GM04504 (cell line): Measurements from ENCODE around the gene FAU.
A peak's percentile ranks its signal among the peaks of the same experiment; 100 is the strongest.

Experiments used
- DNase-seq: peaks from one replicate; pipeline ENCODE4 v3.0.0-alpha.2; 2012; ENCODE audit warnings: low read depth

FAU gene

GRCh38 chr11:65135633-65136145 is 13.8 kb upstream of the FAU start:
- no peak for DNase-seq

DNA sequence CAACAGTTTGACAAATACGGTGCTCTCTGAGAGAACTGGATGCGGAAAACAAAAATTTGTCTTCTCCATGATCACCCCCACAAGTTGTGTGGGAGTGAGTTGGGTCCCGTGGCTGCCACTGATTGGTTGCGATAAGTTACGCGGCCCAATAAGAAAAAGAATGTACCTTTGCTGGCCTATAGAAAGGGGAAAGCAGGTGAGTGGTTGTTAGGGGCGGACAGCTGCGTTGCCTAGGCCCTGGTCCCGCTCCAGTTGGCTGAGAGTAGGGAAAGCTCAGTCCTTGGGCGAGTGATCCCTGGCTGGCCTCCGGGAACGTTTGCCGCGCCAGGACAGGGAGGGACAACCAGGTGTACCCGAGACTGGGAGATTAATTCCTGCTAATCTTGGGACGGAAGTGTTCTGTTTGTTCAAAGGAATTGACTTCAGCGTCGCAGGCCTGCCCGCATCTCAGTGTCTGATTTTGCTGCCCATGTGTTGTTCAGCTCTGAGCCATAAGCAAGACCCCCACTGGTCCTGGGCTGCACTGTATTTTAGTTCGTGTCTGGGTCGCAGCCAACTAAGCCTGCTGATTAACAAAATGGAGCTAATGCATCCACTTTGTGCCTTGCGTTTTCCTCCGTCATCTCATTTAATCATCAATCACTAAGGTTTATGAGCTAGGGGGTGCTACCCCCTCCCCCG is 13.2 kb upstream of the FAU start:
- DNase-seq, result peak; percentile 91

- peak; percentile 74 for DNase-seq
These were observed 12.5 kb upstream of the FAU start, which contains the start of gene SYVN1 for GRCh38 chr11:65134240-65134951. Gene SYVN1, minus strand, starts transcription at chr11:65134519. Its CDS starts 918 bp downstream, at chr11:65133601.

- no peak for DNase-seq
These were observed 11.8 kb upstream of the FAU start for GRCh38 chr11:65133724-65134123.

DNA sequence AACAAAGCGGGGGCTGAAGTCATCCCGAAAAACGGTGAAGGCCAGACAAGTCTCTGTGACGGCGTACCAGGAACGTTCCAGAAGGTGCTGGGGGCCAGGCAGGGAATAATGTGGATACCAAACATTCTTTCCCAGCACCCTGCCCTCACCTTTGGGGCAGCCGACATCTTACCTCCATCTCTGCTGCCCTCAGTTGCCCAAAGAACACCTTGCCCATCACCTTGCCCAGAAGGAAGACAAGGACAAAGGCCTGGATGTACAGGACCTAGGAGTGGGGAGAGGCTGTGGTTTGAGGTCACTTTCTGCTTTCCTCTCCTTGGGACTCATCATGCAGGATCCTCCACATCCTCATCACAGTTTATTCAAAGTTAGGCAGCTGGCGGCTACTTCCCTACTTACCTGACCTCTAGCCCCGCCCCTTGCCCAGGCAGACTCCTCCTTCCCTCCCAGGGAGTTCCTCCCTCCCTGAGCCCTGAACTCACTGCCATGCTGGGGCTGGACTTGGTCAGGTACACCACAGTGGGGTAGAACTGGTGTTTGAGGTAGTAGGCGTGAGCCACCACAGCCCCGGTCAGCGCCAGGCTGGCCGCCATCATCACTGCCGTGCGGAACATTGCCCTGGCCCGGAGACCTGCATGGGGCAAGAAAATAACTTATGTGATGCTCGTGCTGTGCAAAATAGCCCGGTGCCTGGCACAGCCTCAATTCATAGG is 11.2 kb upstream of the FAU start:
- DNase-seq, result no peak

- no peak for DNase-seq
These were observed 10.5 kb upstream of the FAU start for GRCh38 chr11:65132238-65132987.

- no peak for DNase-seq
These were observed 9.9 kb upstream of the FAU start for GRCh38 chr11:65131895-65132237.

DNA sequence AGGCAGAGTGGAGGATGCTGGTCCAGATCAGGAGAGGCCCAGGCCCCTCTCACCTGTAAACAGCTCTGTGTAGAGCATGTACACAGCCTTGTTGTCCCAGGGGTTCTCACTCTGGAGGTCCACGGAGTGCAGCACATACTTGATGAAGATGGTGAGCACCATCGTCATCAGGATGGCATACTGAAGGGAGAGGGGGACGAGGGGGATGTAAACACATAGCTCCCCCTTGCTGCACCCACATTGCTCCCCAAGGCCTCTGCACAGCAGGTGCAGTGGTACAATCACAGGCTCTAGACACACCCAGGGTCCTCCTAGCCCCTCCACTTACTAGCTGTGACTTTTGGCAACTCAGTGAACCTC is 9.5 kb upstream of the FAU start:
- no peak for DNase-seq

DNA sequence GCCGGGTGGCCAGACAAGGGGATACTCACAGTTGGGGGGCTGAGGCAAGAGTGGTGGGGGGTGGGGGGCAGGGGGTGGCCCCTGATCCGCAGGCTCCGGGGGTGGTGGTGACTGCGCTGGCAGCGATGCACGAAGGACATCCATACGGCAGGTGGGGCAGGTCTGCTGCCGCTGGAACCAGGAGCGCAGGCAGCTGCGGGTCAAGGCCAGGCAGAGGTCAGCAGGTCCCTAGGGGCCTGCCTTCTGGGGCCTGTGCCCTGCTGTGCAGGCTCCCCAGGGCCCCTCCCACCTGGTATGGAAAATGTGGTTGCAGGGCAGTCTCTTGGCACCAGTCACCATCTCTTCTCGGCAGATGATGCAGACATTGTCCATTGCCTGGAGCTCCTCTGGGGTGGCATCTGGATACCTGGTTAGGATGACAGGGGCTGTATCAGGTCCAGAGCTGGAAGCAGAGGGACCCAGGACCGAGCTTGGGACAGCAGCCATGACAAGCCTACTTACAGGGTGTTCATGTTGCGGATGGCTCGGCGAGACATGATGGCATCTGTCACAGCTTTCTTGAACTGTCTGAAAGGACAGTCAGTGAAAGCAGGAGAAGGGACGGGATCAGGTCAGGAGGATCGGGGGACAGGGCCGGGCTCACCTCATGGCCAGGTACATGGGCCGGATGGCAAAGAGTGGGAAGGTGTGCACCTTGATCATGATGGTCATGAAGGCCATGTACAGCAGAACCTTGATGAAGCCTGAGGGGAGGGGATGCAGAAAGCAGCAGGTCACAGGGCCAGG is 8.9 kb upstream of the FAU start:
- no peak for DNase-seq

DNA sequence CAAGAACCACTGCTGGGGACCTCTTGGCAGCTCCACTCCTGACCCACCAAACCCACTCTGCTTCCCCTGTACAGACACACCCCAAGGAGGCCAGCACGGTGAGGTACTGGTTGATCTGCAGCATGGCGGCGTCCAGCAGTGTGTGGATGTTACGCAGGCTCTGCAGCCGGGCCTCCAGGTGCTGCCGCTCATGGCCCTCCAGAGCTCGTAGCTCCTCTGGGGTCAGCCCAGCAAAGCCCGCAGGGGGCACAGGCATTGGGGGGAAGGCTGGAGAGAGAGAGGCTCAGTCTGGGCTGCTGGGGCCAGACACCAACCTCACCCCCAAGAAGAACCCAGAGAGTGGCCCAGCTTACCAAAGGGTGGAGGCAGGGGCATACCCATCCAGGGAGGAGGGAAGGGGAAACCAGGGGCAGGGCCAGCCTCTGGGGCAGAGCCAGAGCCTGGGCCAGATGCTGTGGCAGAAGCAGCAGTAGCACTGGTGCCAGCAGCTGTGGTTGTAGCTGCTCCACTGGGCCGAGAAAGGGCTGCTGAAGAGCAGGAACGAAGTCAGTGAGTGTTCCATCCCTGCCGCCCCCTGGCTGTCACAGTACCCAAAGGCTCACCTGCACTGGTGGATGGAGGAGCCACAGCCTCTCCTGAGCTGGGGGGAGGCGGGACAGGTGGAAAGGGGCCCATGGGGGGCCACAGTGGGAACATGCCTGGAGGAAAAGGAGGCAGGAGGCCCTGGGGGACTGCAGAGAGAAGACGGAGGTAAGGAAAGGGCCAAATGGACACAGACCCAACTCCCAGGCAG is 7.9 kb upstream of the FAU start:
- DNase-seq, result no peak

DNA sequence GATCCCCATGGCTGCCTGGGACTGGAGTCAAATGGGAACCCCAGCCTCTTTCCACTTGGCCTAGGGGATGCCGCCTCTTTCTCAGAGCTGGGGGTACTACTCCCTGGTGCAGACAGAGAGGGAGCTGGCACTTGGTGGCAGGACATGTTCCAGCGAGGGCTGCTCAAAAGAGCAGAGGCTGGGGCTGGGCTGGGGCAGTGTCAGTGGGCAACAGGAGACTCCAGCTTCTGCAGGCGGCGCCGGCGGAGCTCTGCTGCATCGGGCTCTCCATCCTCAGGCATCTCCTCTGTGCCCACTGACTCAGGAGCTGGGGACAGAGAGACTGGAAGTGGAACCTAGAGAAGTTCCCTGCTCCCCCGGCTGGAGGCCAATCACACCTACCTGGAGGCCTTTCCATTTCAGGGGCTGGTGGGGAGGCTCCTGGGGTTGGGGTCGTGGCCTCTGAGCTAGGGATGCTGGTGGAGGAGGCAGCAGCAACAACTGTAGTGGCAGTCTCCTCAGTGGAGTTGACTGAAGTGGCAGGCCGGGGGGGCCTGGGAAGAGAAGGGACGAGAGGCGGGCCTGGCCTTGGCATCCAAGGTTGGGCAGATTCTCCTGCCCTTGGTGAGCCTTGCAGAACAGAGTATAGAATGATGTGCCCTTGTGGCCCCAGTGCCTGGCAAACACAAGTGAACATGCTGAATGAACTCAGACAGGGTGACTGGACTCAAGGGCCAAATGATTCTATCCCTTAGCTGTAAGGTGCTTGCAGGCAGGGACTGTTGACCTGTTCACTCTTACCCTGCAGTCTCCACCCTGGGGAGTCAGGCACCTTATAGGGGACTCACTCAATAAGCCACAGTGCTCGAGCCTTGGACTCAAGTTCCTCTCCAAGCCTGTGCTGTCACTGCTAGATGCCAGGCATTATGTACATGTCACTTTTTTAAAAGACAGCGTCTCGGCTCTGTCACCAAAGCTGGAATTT is 6.5 kb upstream of the FAU start:
- no peak for DNase-seq

- DNase-seq, result no peak
These were observed 5.7 kb upstream of the FAU start for GRCh38 chr11:65127473-65128181.

GRCh38 chr11:65126624-65127274 is 4.8 kb upstream of the FAU start:
- no peak for DNase-seq

DNA sequence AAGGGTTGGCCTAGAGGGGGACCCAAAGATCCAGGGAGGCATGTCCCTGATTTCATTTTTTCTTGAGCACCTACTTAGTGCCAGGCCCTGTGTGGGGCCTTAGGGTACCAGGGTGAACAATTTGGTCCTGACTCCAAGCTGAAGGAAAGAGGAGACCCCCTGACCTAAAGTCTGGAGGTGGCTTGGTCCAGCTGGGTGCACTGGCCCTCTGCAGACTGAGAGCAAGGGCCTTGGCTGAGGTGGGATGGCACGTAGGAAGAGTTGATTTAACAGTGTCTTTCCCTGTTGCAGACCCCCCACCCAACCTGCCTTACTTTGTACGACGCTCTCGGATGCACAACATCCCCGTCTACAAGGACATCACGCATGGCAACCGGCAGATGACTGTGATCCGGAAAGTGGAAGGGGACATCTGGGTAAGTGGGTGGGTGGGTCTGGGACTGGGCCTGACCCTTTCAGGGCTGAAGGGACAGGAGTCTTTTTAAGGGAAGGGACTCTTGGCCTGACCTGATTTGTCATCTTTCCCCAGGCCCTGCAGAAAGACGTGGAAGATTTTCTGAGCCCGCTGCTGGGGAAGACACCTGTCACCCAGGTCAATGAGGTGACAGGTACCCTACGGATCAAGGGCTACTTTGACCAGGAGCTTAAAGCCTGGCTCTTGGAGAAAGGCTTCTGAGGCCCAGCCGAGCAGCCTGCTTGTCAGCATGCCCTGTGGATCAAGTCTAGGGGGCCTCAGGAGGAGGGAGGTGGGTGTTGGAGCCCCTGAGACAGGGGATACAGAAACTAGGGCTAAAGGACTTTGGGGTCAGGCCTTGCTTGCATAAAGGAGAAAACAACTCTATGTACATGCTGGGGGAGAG is 3.5 kb upstream of the FAU start:
- DNase-seq, result no peak

GRCh38 chr11:65124480-65125196 is 2.7 kb upstream of the FAU start:
- no peak for DNase-seq

DNA sequence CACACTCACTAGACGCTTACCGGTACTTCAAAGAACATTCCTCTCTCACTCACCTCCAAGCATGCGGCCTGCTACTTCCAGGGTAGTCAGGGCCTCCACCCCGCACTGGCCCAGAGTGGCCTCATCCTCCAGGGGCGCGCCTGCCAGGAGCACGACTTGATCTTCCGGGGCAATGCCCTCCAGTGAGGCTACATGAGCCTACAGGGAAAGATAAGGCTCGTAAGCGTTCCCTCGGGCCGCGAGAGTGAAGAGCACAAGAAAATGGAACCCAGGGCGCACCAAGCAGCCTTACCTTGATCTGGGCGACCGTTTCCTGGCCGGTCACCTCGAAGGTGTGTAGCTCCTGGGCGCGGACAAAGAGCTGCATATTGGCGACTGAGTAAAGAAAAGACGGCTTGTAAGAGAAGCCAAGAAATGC is 478 bp downstream of the FAU start:
- DNase-seq, result no peak

- DNase-seq, result no peak
These were observed 1.1 kb downstream of the FAU start for GRCh38 chr11:65120831-65121230.
